Uterus (tissue), 4 donors: Measurements from ENCODE around the gene NELFB. TPM values are rescaled to one million over a fixed set of nuclear protein-coding genes. Genes with fewer than 3 reads are reported as not detected.

ENCODE experiments used
- DNase-seq, 2 donors: peaks; one replicate each; pipeline ENCODE4 v3.0.0-alpha.2; 2019 to 2020
- H3K27ac ChIP-seq, 2 donors: fragments of 200-600 bp; sonication (generic); 1 replicate in 1 of 2; 2 replicates in 1 of 2; pipeline ENCODE4 v1.5.1; 2016 to 2018
- H3K27me3 ChIP-seq, 2 donors: fragments of 200-600 bp; sonication (generic); one replicate each; pipeline ENCODE4 v1.5.1; 2018 to 2019; ENCODE audit warnings: control low read depth in 1 of 2
- H3K36me3 ChIP-seq, 2 donors: fragments of 200-600 bp; sonication (generic); one replicate each; pipeline ENCODE4 v1.5.1; 2019; ENCODE audit warnings: control low read depth in 1 of 2
- H3K4me1 ChIP-seq, 2 donors: fragments of 200-600 bp; sonication (generic); one replicate each; pipeline ENCODE4 v1.5.1; 2018 to 2019; ENCODE audit warnings: control low read depth in 1 of 2
- H3K4me3 ChIP-seq, 2 donors: fragments of 200-600 bp; sonication (generic); 1 replicate in 1 of 2; 2 replicates in 1 of 2; pipeline ENCODE4 v1.5.1; 2018 to 2019; ENCODE audit warnings: mild to moderate bottlenecking in 1 of 2
- H3K9me3 ChIP-seq, 2 donors: fragments of 200-600 bp; sonication (generic); one replicate each; pipeline ENCODE4 v1.5.1; 2019; ENCODE audit warnings: control low read depth in 1 of 2
- POLR2A ChIP-seq, 2 donors: fragments of 450-650 bp; IDR thresholded peaks; one replicate each; pipeline ENCODE4 v1.6.1; 2016; ENCODE audit warnings: antibody characterized with exemption in 2 of 2, mild to moderate bottlenecking in 1 of 2, moderate library complexity in 1 of 2
- intact Hi-C: fragments of 100-400 bp; cut with DNase I; formaldehyde crosslinking; loops from one replicate; pipeline ENCODE4 v1.15.1; 2023; ENCODE audit warnings: low total_unique reads
- total RNA-seq, 4 donors: library from RNA; depleted of rRNA in 3 of 4; stranded (reverse); fragments of >200 nt in 3 of 4; gene quantifications; one replicate each; pipeline versions ENCODE4 v1.1.0 to v1.2.4, GENCODE V29; 2014 to 2023
- TF ChIP-seq, protein P1 (sequence below), 4 experiments: fragments of 200-600 bp in 2 of 4; fragments of 450-650 bp in 2 of 4; sonication (generic) in 2 of 4; IDR thresholded peaks; one replicate each; pipeline ENCODE4 v1.5.1; 2016 to 2019; ENCODE audit warnings: antibody characterized with exemption in 4 of 4, mild to moderate bottlenecking in 2 of 4, moderate library complexity in 1 of 4
- donor health status: DM: yes; HTN: yes; CAD: no.

Gene NELFB
- total RNA-seq, 4 donors from 2014 or later = 17.1 to 46.5 (median 43.2) TPM

DNA sequence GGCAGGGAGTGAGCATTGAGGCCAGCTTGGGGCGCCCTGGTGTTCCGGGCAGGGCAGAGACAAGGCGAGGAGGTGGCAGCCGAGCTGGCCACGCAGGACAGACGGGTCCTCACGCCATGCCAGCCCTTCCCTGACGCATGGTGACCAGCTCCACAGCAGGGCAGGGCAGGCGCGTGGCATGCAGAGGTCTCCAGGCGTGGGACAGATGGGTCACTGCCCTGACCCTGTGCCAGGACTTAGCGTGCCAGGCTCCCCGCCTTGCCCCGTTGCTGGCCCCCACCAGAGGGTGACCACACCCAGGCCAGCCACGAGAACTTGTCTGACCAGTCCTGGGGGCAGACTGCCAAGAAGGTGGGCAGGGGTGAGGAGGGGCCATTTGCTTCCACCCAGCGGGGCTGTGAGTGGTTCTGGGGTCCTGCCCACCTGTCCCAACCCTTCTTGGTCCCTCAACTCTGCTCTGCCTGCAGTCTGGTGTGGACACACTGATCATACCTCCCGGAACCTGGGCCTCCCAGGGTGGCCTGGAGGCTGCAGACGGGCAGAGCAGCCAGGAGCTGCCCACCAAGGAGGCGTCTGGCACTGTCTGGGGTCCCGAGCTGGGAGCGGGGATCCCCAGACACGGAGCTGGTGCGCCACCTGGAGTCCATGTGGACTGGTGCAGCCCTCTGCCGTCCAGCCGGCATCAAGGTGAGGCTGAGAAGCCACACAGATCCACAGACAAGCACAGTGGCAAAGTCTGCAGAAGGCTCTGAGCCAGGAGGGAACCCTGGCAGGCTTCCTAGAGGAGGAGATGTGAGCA, 27.9 kb upstream of the NELFB start, which contains the start of gene RNF224:
Gene RNF224, plus strand, starts transcription at position 449 of the 799 bp plus-strand sequence. CDS start 834 bp downstream, outside the sequence.
- H3K27me3 ChIP-seq = peaks cover 9 to 24% of the 10 kb centered on the region in 2 donors
- H3K27ac ChIP-seq = no peak within 1 kb of the TSS
- TF ChIP-seq, protein P1, sequence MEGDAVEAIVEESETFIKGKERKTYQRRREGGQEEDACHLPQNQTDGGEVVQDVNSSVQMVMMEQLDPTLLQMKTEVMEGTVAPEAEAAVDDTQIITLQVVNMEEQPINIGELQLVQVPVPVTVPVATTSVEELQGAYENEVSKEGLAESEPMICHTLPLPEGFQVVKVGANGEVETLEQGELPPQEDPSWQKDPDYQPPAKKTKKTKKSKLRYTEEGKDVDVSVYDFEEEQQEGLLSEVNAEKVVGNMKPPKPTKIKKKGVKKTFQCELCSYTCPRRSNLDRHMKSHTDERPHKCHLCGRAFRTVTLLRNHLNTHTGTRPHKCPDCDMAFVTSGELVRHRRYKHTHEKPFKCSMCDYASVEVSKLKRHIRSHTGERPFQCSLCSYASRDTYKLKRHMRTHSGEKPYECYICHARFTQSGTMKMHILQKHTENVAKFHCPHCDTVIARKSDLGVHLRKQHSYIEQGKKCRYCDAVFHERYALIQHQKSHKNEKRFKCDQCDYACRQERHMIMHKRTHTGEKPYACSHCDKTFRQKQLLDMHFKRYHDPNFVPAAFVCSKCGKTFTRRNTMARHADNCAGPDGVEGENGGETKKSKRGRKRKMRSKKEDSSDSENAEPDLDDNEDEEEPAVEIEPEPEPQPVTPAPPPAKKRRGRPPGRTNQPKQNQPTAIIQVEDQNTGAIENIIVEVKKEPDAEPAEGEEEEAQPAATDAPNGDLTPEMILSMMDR (IDR thresholded peaks at IDR 0.05) = peak; percentile 62 to 87 (median 80)
- TF ChIP-seq POLR2A (IDR thresholded peaks at IDR 0.05) = peak in 1 of 2 donors; percentile 14
- H3K4me1 ChIP-seq = peaks cover 0 to 8% of the 10 kb centered on the region in 2 donors
- intact Hi-C loops = loop anchor here (10.0 kb wide), 1 partner anchor 112 kb away; the partner anchor contains the start of gene DPP7
- DNase-seq = peak; percentile 56 to 66
- no peak within 1 kb of the TSS for H3K4me3 ChIP-seq
- H3K9me3 ChIP-seq = no peaks in the 10 kb centered on the region
- H3K36me3 ChIP-seq = no peaks in the 10 kb centered on the region

DNA sequence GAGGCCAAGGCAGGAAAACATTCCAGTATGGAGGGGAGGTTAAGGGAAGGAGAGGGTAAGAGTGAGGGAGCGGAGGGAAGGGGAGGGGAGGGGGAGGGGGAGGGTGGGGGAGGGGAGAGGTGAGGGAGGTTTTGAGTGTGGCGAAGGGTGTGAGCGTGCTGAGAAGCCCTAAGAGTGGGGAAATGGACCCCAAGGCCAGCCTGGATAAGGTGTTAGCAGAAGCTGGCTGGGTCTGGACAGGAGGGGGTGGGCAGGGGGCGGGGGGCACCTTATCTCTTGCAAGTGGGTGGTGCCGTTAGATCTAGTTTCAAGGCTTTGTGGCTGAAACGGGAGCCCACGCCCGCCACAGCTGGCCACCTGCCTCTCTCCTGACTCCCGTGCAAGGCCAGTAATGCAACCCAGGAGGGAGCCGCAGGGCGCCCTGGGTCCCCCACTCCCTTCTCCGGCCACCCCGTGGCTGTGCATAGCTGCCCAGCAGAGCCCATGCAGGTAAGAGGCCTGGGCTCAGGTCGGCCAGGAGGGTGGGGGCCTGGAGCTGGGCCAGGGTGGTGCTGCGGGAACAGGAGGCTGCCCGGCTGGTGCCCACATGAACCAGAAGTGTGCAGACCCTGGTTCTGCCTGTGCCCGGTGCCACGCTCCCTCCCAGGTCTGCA, 27.1 kb upstream of the NELFB start:
- H3K9me3 ChIP-seq = no peaks in the 10 kb centered on the region
- H3K36me3 ChIP-seq = no peaks in the 10 kb centered on the region
- intact Hi-C loops = loop anchor here (10.0 kb wide), 1 partner anchor 113 kb away; the partner anchor contains the start of gene DPP7
- peaks cover 0 to under 1% of the 10 kb centered on the region in 2 donors for H3K4me1 ChIP-seq
- peaks cover 9 to 27% of the 10 kb centered on the region in 2 donors for H3K27me3 ChIP-seq
- no peak overlapping the region for H3K4me3 ChIP-seq
- no peak for DNase-seq
- TF ChIP-seq POLR2A (IDR thresholded peaks at IDR 0.05) = no peak
- TF ChIP-seq, protein P1 (IDR thresholded peaks at IDR 0.05) = no peak
- no peak overlapping the region for H3K27ac ChIP-seq

DNA sequence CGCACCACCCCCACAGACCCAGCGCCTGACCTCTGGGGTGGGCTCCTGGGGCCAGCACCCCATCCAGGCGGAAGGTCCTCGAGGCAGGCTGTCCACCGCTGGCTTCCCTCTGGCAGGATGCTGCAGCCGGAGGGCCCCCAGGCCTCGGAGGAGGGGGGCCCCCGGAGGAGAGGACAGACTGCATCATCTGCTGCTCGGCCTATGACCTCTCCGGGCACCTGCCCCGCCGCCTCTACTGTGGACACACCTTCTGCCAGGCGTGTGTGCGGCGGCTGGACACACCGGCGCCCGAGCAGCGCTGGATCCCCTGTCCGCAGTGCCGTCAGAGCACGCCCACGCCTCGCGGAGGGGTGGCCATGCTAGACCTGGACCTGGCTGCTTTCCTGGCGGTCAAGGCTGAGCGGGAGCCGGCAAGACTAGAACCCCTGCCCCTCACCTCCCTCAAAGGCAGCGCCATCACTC, 26.6 kb upstream of the NELFB start:
- H3K27ac ChIP-seq = no peak overlapping the region
- H3K4me1 ChIP-seq = no peaks in the 10 kb centered on the region
- DNase-seq = no peak
- no peak overlapping the region for H3K4me3 ChIP-seq
- peaks cover 9 to 29% of the 10 kb centered on the region in 2 donors for H3K27me3 ChIP-seq
- H3K9me3 ChIP-seq = no peaks in the 10 kb centered on the region
- TF ChIP-seq, protein P1 (IDR thresholded peaks at IDR 0.05) = no peak
- no peak for TF ChIP-seq POLR2A (IDR thresholded peaks at IDR 0.05)
- intact Hi-C loops = loop anchor here (10.0 kb wide), 1 partner anchor 114 kb away; the partner anchor contains the start of gene DPP7
- no peaks in the 10 kb centered on the region for H3K36me3 ChIP-seq

DNA sequence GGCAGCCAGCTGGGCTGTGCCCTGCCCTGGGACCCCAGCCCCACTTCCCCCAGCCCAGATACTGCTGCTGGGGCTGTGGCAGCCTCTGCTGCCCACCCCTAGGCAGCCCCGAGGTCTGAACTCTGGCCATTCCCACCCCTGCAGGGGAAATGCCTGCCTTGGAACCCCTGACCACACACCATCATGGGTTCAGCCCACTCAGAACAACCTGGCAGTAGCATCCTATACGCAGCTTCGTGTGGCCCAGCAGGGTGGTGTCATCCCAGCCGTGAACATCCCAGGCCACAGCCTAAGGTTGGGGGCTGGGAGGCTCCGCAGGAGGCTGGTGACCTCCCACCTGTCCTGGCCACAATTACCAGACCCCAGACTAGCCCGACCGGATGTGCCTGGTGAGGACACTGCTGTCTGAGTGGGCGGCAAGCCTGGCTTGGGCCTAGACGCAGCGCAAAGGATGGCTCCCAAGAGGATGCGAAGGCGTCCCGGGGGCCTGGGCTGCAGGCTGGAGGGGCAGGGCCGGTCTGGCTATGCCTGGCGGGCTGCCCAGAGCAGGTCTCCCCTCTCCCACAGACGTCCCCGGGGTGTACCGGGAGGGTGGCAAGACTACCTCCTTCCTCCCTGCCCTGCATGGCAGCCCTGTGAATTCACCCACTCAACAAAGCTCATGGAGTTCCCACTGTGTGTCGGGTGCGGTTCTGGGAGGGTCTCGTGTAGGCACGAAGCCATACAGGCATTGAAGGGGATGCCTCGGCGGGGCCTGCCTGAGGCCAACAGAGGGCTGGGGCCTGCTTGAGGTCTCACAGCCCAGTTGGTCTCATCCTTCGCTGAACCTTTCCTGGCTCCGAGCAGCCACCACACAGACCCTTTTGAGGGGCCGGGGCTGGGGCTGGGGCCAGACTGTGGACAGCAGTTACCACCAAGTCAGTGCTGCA, 25.9 kb upstream of the NELFB start:
- H3K27ac ChIP-seq = no peak overlapping the region
- no peaks in the 10 kb centered on the region for H3K4me1 ChIP-seq
- no peak for TF ChIP-seq POLR2A (IDR thresholded peaks at IDR 0.05)
- TF ChIP-seq, protein P1 (IDR thresholded peaks at IDR 0.05) = no peak
- no peak overlapping the region for H3K4me3 ChIP-seq
- H3K9me3 ChIP-seq = no peaks in the 10 kb centered on the region
- DNase-seq = no peak
- H3K27me3 ChIP-seq = peaks cover 9 to 29% of the 10 kb centered on the region in 2 donors
- intact Hi-C loops = loop anchor here (10.0 kb wide), 1 partner anchor 114 kb away; the partner anchor contains the start of gene DPP7
- H3K36me3 ChIP-seq = no peaks in the 10 kb centered on the region
